ENCODE data around the gene SLC45A2.

SLC45A2 gene

GRCh38 chr5:34017254-34017653 is 32.8 kb upstream of the SLC45A2 start:
- H3K27me3 ChIP-seq (ENCODE audit: insufficient read depth, low read length, poor library complexity): no peaks in the 10 kb centered on the region
- TF ChIP-seq EZH2 (IDR thresholded peaks at IDR 0.05; ENCODE audit: borderline replicate concordance, low read depth, low read length, severe bottlenecking) (no peak), CTCF (IDR thresholded peaks at IDR 0.05; ENCODE audit: borderline replicate concordance, extremely low read depth, low read length, poor library complexity, severe bottlenecking) (no peak)
- H3K9ac ChIP-seq (ENCODE audit: low read depth, low read length): no peak overlapping the region
- H3K4me3 ChIP-seq (ENCODE audit: low read depth in 1 of 2, low read length in 2 of 2): no peak overlapping the region
- no peaks in the 10 kb centered on the region for H3K36me3 ChIP-seq (ENCODE audit: insufficient read depth, low read length)
- H3K27ac ChIP-seq (ENCODE audit: low read length): no peak overlapping the region
- H2AFZ ChIP-seq (ENCODE audit: low read depth, low read length): no peak overlapping the region
- no peak for ATAC-seq (ENCODE audit: insufficient read depth, low read depth)
- peaks cover 12% of the 10 kb centered on the region for H3K4me1 ChIP-seq (ENCODE audit: insufficient read depth, low read length)
- no peaks in the 10 kb centered on the region for H3K79me2 ChIP-seq (ENCODE audit: insufficient read depth, low read length)
- no peaks in the 10 kb centered on the region for H4K20me1 ChIP-seq (ENCODE audit: insufficient read depth, low read length)
- DNase-seq: no peak
- H3K9me3 ChIP-seq (ENCODE audit: insufficient read depth, low read length, severe bottlenecking): no peaks in the 10 kb centered on the region
- H3K4me2 ChIP-seq (ENCODE audit: insufficient read depth, low read length): no peak overlapping the region

DNA sequence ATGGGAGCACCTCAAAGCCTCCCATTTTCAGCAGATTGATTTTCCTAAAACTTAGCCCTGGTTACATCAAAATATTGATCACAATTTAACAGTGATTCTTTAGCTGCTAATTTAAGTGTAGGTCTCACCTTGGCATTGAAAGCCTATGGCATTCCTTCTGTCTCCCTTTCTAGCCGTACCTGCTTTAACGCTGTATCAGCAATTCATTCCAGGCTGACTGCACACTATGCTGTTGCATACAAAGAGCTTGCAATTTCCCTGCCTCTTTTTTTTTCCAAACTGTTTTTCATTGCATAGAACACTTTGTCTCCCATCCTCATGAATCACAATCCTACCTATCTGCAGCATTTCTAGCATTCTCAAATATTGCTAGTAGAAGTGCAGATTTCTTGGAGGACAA is 32.3 kb upstream of the SLC45A2 start:
- Histone ChIP-seq H3K4me2 (ENCODE audit: insufficient read depth, low read length) (no peak overlapping the region), H3K36me3 (ENCODE audit: insufficient read depth, low read length) (no peaks in the 10 kb centered on the region), H3K79me2 (ENCODE audit: insufficient read depth, low read length) (no peaks in the 10 kb centered on the region), H4K20me1 (ENCODE audit: insufficient read depth, low read length) (no peaks in the 10 kb centered on the region), H2AFZ (ENCODE audit: low read depth, low read length) (no peak overlapping the region), H3K27me3 (ENCODE audit: insufficient read depth, low read length, poor library complexity) (no peaks in the 10 kb centered on the region), H3K27ac (ENCODE audit: low read length) (no peak overlapping the region), H3K4me1 (ENCODE audit: insufficient read depth, low read length) (peaks cover 7% of the 10 kb centered on the region), H3K9ac (ENCODE audit: low read depth, low read length) (no peak overlapping the region), H3K4me3 (ENCODE audit: low read depth in 1 of 2, low read length in 2 of 2) (no peak overlapping the region), H3K9me3 (ENCODE audit: insufficient read depth, low read length, severe bottlenecking) (no peaks in the 10 kb centered on the region)
- ATAC-seq (ENCODE audit: insufficient read depth, low read depth) (no peak), DNase-seq (no peak)
- TF ChIP-seq CTCF (IDR thresholded peaks at IDR 0.05; ENCODE audit: borderline replicate concordance, extremely low read depth, low read length, poor library complexity, severe bottlenecking) (no peak), EZH2 (IDR thresholded peaks at IDR 0.05; ENCODE audit: borderline replicate concordance, low read depth, low read length, severe bottlenecking) (no peak)

DNA sequence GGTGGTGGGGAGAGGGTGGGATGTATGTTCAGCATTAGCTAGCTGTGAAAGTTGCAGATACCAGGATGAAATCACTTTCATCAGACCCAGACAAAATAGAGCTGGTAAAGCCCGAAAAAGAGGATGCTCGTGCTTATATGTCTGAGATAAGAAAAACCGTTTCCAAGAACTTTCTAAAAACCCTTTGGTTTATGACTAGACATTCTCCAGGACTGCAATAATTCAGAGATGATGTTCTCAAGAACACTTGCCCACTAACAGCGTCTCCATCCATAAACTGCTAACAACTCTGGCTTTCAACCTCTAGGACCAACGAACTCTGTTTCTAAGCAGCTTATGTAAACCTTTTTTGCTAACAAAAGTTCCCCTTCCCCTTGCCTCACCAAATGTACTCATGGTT is 31.7 kb upstream of the SLC45A2 start:
- Histone ChIP-seq H3K36me3 (ENCODE audit: insufficient read depth, low read length) (no peaks in the 10 kb centered on the region), H3K4me3 (ENCODE audit: low read depth in 1 of 2, low read length in 2 of 2) (no peak overlapping the region), H3K27me3 (ENCODE audit: insufficient read depth, low read length, poor library complexity) (no peaks in the 10 kb centered on the region), H3K9me3 (ENCODE audit: insufficient read depth, low read length, severe bottlenecking) (no peaks in the 10 kb centered on the region), H4K20me1 (ENCODE audit: insufficient read depth, low read length) (no peaks in the 10 kb centered on the region), H2AFZ (ENCODE audit: low read depth, low read length) (no peak overlapping the region), H3K4me1 (ENCODE audit: insufficient read depth, low read length) (peaks cover 2% of the 10 kb centered on the region), H3K9ac (ENCODE audit: low read depth, low read length) (no peak overlapping the region), H3K4me2 (ENCODE audit: insufficient read depth, low read length) (no peak overlapping the region), H3K27ac (ENCODE audit: low read length) (no peak overlapping the region), H3K79me2 (ENCODE audit: insufficient read depth, low read length) (no peaks in the 10 kb centered on the region)
- DNase-seq: no peak
- no peak for ATAC-seq (ENCODE audit: insufficient read depth, low read depth)
- no peak for TF ChIP-seq CTCF (IDR thresholded peaks at IDR 0.05; ENCODE audit: borderline replicate concordance, extremely low read depth, low read length, poor library complexity, severe bottlenecking)
- TF ChIP-seq EZH2 (IDR thresholded peaks at IDR 0.05; ENCODE audit: borderline replicate concordance, low read depth, low read length, severe bottlenecking): no peak

All from DND-41 (cell line).